ENCODE data around the gene PLAC8L1.
"Not testable (repeated sequence)": the region's sequence is repeated elsewhere in the genome, so short reads cannot be mapped to it uniquely, and the experiment has no call there.

PLAC8L1 gene

GRCh38 chr5:146109379-146109778 is 4.0 kb upstream of the PLAC8L1 start:
- no peak for DNase-seq
- Histone ChIP-seq H3K36me3 (peaks cover 16 to 35% (median 27%) of the 10 kb centered on the region in 3 donors), H3K4me1 (no peaks in the 10 kb centered on the region), H3K9me3 (no peaks in the 10 kb centered on the region), H3K27me3 (no peaks in the 10 kb centered on the region), H3K27ac (no peak overlapping the region), H3K4me3 (no peak overlapping the region)
- intact Hi-C loops (cut with DNase I; ENCODE audit: low total_unique reads) = no loop called here
- TF ChIP-seq CTCF (IDR thresholded peaks at IDR 0.05) = no peak

- H3K9me3 ChIP-seq; DNase-seq; H3K27me3 ChIP-seq; intact Hi-C loops (cut with DNase I; ENCODE audit: low total_unique reads); H3K4me1 ChIP-seq; H3K27ac ChIP-seq; H3K4me3 ChIP-seq: not testable (repeated sequence)
- peaks cover 11 to 33% (median 22%) of the 10 kb centered on the region in 3 donors for H3K36me3 ChIP-seq
These were observed 3.5 kb upstream of the PLAC8L1 start for GRCh38 chr5:146108870-146109269.

- Histone ChIP-seq H3K27me3 (no peaks in the 10 kb centered on the region), H3K27ac (no peak overlapping the region), H3K4me3 (no peak overlapping the region), H3K36me3 (peaks cover 5 to 24% (median 16%) of the 10 kb centered on the region in 3 donors), H3K9me3 (no peaks in the 10 kb centered on the region), H3K4me1 (no peaks in the 10 kb centered on the region)
- intact Hi-C loops (cut with DNase I; ENCODE audit: low total_unique reads) = no loop called here
- TF ChIP-seq CTCF (IDR thresholded peaks at IDR 0.05) = no peak
- no peak for DNase-seq
These were observed 2.5 kb upstream of the PLAC8L1 start for GRCh38 chr5:146107901-146108300.

GRCh38 chr5:146103594-146103993 is 1.8 kb downstream of the PLAC8L1 start:
- intact Hi-C loops (cut with DNase I; ENCODE audit: low total_unique reads) = no loop called here
- Histone ChIP-seq H3K4me1 (no peaks in the 10 kb centered on the region), H3K9me3 (no peaks in the 10 kb centered on the region), H3K27me3 (no peaks in the 10 kb centered on the region), H3K4me3 (no peak overlapping the region), H3K36me3 (peaks cover 0 to 8% (median 0%) of the 10 kb centered on the region in 3 donors), H3K27ac (no peak overlapping the region)
- TF ChIP-seq CTCF (IDR thresholded peaks at IDR 0.05) = no peak
- DNase-seq = no peak

- no peak for TF ChIP-seq CTCF (IDR thresholded peaks at IDR 0.05)
- no peaks in the 10 kb centered on the region for H3K4me1 ChIP-seq
- intact Hi-C loops (cut with DNase I; ENCODE audit: low total_unique reads) = no loop called here
- H3K36me3 ChIP-seq = peaks cover 0 to 8% (median 0%) of the 10 kb centered on the region in 3 donors
- no peak for DNase-seq
- H3K27ac ChIP-seq = no peak overlapping the region
- no peak overlapping the region for H3K4me3 ChIP-seq
- no peaks in the 10 kb centered on the region for H3K9me3 ChIP-seq
- H3K27me3 ChIP-seq = no peaks in the 10 kb centered on the region
These were observed 3.7 kb downstream of the PLAC8L1 start for GRCh38 chr5:146101646-146102045.

GRCh38 chr5:146098047-146098446 is 7.3 kb downstream of the PLAC8L1 start:
- no peak for TF ChIP-seq CTCF (IDR thresholded peaks at IDR 0.05)

More at GRCh38 chr5:146098047-146098446, 7.3 kb downstream of the PLAC8L1 start:
- no peaks in the 10 kb centered on the region for H3K9me3 ChIP-seq
- DNase-seq = no peak
- no peaks in the 10 kb centered on the region for H3K4me1 ChIP-seq
- no peaks in the 10 kb centered on the region for H3K36me3 ChIP-seq
- H3K4me3 ChIP-seq = no peak overlapping the region
- intact Hi-C loops (cut with DNase I; ENCODE audit: low total_unique reads) = no loop called here
- no peak overlapping the region for H3K27ac ChIP-seq
- no peaks in the 10 kb centered on the region for H3K27me3 ChIP-seq

Data from tibial artery (tissue), 4 donors.